ENCODE measurements around the gene INSL3.

Gene INSL3

GRCh38 chr19:17821190-17821589 is at the start of gene INSL3:
Gene INSL3 (minus strand): TSS chr19:17821519. CDS start chr19:17821506, 13 bp downstream.
- no peaks in the 10 kb centered on the region for H3K9me3 ChIP-seq (ENCODE audit: control insufficient read depth, low read length)
- no peak within 1 kb of the TSS for H3K9ac ChIP-seq
- no peak for TF ChIP-seq CTCF (IDR thresholded peaks at IDR 0.05)
- no peaks in the 10 kb centered on the region for H3K36me3 ChIP-seq (ENCODE audit: control insufficient read depth, insufficient read depth, low read length)
- H3K27me3 ChIP-seq (ENCODE audit: control insufficient read depth, insufficient read depth, low read length), result no peaks in the 10 kb centered on the region
- H2AFZ ChIP-seq, result no peak within 1 kb of the TSS
- no peaks in the 10 kb centered on the region for H3K79me2 ChIP-seq
- H3K27ac ChIP-seq, result no peak within 1 kb of the TSS
- no peak within 1 kb of the TSS for H3K4me3 ChIP-seq (ENCODE audit: low read depth, low read length)
- H3K4me1 ChIP-seq, result peaks cover 3% of the 10 kb centered on the region
- H3K4me2 ChIP-seq (ENCODE audit: low read length), result no peak within 1 kb of the TSS

- Histone ChIP-seq H2AFZ (no peak overlapping the region), H3K4me1 (no peaks in the 10 kb centered on the region), H3K27me3 (ENCODE audit: control insufficient read depth, insufficient read depth, low read length) (no peaks in the 10 kb centered on the region), H3K27ac (no peak overlapping the region), H3K4me3 (ENCODE audit: low read depth, low read length) (no peak overlapping the region), H3K79me2 (no peaks in the 10 kb centered on the region), H3K9ac (no peak overlapping the region), H3K4me2 (ENCODE audit: low read length) (no peak overlapping the region), H3K36me3 (ENCODE audit: control insufficient read depth, insufficient read depth, low read length) (no peaks in the 10 kb centered on the region), H3K9me3 (ENCODE audit: control insufficient read depth, low read length) (no peaks in the 10 kb centered on the region)
- no peak for TF ChIP-seq CTCF (IDR thresholded peaks at IDR 0.05)
These were observed 47.8 kb upstream of the INSL3 start for GRCh38 chr19:17869114-17869608.

GRCh38 chr19:17868669-17869068 is 47.4 kb upstream of the INSL3 start:
- Histone ChIP-seq H3K9ac (no peak overlapping the region), H3K27me3 (ENCODE audit: control insufficient read depth, insufficient read depth, low read length) (no peaks in the 10 kb centered on the region), H3K36me3 (ENCODE audit: control insufficient read depth, insufficient read depth, low read length) (no peaks in the 10 kb centered on the region), H3K27ac (no peak overlapping the region), H3K4me2 (ENCODE audit: low read length) (no peak overlapping the region), H3K4me3 (ENCODE audit: low read depth, low read length) (no peak overlapping the region), H2AFZ (no peak overlapping the region), H3K4me1 (no peaks in the 10 kb centered on the region), H3K9me3 (ENCODE audit: control insufficient read depth, low read length) (no peaks in the 10 kb centered on the region), H3K79me2 (no peaks in the 10 kb centered on the region)
- TF ChIP-seq CTCF (IDR thresholded peaks at IDR 0.05), result no peak

GRCh38 chr19:17866964-17867486 is 45.7 kb upstream of the INSL3 start:
- no peaks in the 10 kb centered on the region for H3K9me3 ChIP-seq (ENCODE audit: control insufficient read depth, low read length)
- no peak overlapping the region for H3K9ac ChIP-seq
- no peaks in the 10 kb centered on the region for H3K36me3 ChIP-seq (ENCODE audit: control insufficient read depth, insufficient read depth, low read length)
- TF ChIP-seq CTCF (IDR thresholded peaks at IDR 0.05), result no peak
- no peak overlapping the region for H3K4me2 ChIP-seq (ENCODE audit: low read length)
- H2AFZ ChIP-seq, result no peak overlapping the region
- H3K4me3 ChIP-seq (ENCODE audit: low read depth, low read length), result no peak overlapping the region
- H3K27ac ChIP-seq, result no peak overlapping the region
- no peaks in the 10 kb centered on the region for H3K27me3 ChIP-seq (ENCODE audit: control insufficient read depth, insufficient read depth, low read length)
- H3K79me2 ChIP-seq, result no peaks in the 10 kb centered on the region
- H3K4me1 ChIP-seq, result no peaks in the 10 kb centered on the region

- H3K9ac ChIP-seq, result no peak overlapping the region
- TF ChIP-seq CTCF (IDR thresholded peaks at IDR 0.05), result no peak
These were observed 45.1 kb upstream of the INSL3 start for GRCh38 chr19:17866312-17866963.

More at GRCh38 chr19:17866312-17866963, 45.1 kb upstream of the INSL3 start:
- no peaks in the 10 kb centered on the region for H3K27me3 ChIP-seq (ENCODE audit: control insufficient read depth, insufficient read depth, low read length)
- H3K4me1 ChIP-seq, result peaks cover 3% of the 10 kb centered on the region
- H3K9me3 ChIP-seq (ENCODE audit: control insufficient read depth, low read length), result no peaks in the 10 kb centered on the region
- H3K36me3 ChIP-seq (ENCODE audit: control insufficient read depth, insufficient read depth, low read length), result no peaks in the 10 kb centered on the region
- H2AFZ ChIP-seq, result no peak overlapping the region
- no peak overlapping the region for H3K4me2 ChIP-seq (ENCODE audit: low read length)
- no peak overlapping the region for H3K27ac ChIP-seq
- no peak overlapping the region for H3K4me3 ChIP-seq (ENCODE audit: low read depth, low read length)
- peaks cover 3% of the 10 kb centered on the region for H3K79me2 ChIP-seq

All from parathyroid adenoma (tissue), 2 donors.